ENCODE results near the gene TMEM59L.

Gene TMEM59L

GRCh38 chr19:18637673-18638630, 25.3 kb downstream of the TMEM59L start:
- no peak for DNase-seq (ENCODE audit: low spot score)

- DNase-seq (ENCODE audit: low spot score) = no peak
Measured at GRCh38 chr19:18639706-18640243, 27.1 kb downstream of the TMEM59L start.

GRCh38 chr19:18644196-18645034, 31.7 kb downstream of the TMEM59L start:
- DNase-seq (ENCODE audit: low spot score) = no peak

- no peak for DNase-seq (ENCODE audit: low spot score)
Measured at GRCh38 chr19:18645035-18645511, 32.4 kb downstream of the TMEM59L start.

GRCh38 chr19:18646535-18647370, 34.1 kb downstream of the TMEM59L start:
- DNase-seq (ENCODE audit: low spot score) = no peak

GRCh38 chr19:18647371-18647767, 34.7 kb downstream of the TMEM59L start:
- DNase-seq (ENCODE audit: low spot score) = no peak

- DNase-seq (ENCODE audit: low spot score) = no peak
Measured at GRCh38 chr19:18647807-18648206, 35.1 kb downstream of the TMEM59L start.

GRCh38 chr19:18648973-18649315, 36.3 kb downstream of the TMEM59L start:
- DNase-seq (ENCODE audit: low spot score) = no peak

- DNase-seq (ENCODE audit: low spot score) = peak; percentile 88
Measured at GRCh38 chr19:18649371-18650020, 36.8 kb downstream of the TMEM59L start.

- DNase-seq (ENCODE audit: low spot score) = peak; percentile 81
Measured at GRCh38 chr19:18650021-18650390, 37.3 kb downstream of the TMEM59L start.

- DNase-seq (ENCODE audit: low spot score) = peak; percentile 82
Measured at GRCh38 chr19:18650468-18651041, 37.9 kb downstream of the TMEM59L start.

GRCh38 chr19:18651300-18651699, 38.6 kb downstream of the TMEM59L start:
- no peak for DNase-seq (ENCODE audit: low spot score)

- DNase-seq (ENCODE audit: low spot score) = no peak
Measured at GRCh38 chr19:18651733-18652132, 39.1 kb downstream of the TMEM59L start.

- DNase-seq (ENCODE audit: low spot score) = no peak
Measured at GRCh38 chr19:18653853-18654252, 41.2 kb downstream of the TMEM59L start.

GRCh38 chr19:18654469-18654868, 41.8 kb downstream of the TMEM59L start:
- DNase-seq (ENCODE audit: low spot score) = no peak

- no peak for DNase-seq (ENCODE audit: low spot score)
Measured at GRCh38 chr19:18655173-18655844, 42.6 kb downstream of the TMEM59L start.

GRCh38 chr19:18656337-18657086, 43.8 kb downstream of the TMEM59L start:
- no peak for DNase-seq (ENCODE audit: low spot score)

GRCh38 chr19:18657590-18658365, 45.1 kb downstream of the TMEM59L start:
- no peak for DNase-seq (ENCODE audit: low spot score)
